VCaP (cell line): ENCODE results near the gene FIBP.
A peak's percentile ranks its signal among the peaks of the same experiment; 100 is the strongest.

Experiments
- H3K27ac ChIP-seq: fragments of 450-650 bp; 2 replicates; pipeline ENCODE4 v1.5.1; 2017
- CTCF ChIP-seq: fragments of 450-650 bp; conservative IDR thresholded peaks from 2 replicates; pipeline ENCODE4 v1.5.1; 2017; ENCODE audit warnings: mild to moderate bottlenecking, moderate library complexity

FIBP gene

GRCh38 chr11:65925397-65925796, 37.1 kb upstream of the FIBP start:
- no peak for TF ChIP-seq CTCF
- H3K27ac ChIP-seq = no peak overlapping the region

- no peak for TF ChIP-seq CTCF
- no peak overlapping the region for H3K27ac ChIP-seq
Measured at GRCh38 chr11:65922565-65922964, 34.3 kb upstream of the FIBP start.

- no peak for TF ChIP-seq CTCF
Measured at GRCh38 chr11:65921876-65922275, 33.6 kb upstream of the FIBP start.

GRCh38 chr11:65921033-65921555, 32.8 kb upstream of the FIBP start:
- no peak for TF ChIP-seq CTCF
- peak overlapping the region; percentile 100 for H3K27ac ChIP-seq

More at GRCh38 chr11:65921876-65922275, 33.6 kb upstream of the FIBP start:
- H3K27ac ChIP-seq = no peak overlapping the region

GRCh38 chr11:65920372-65920802, 32.1 kb upstream of the FIBP start:
- H3K27ac ChIP-seq = peak overlapping the region; percentile 100
- no peak for TF ChIP-seq CTCF

- TF ChIP-seq CTCF = no peak
- H3K27ac ChIP-seq = peak overlapping the region; percentile 100
Measured at GRCh38 chr11:65919573-65920371, 31.5 kb upstream of the FIBP start.

- peak within 1 kb of the TSS; percentile 100 for H3K27ac ChIP-seq
- TF ChIP-seq CTCF = no peak
Measured at GRCh38 chr11:65919141-65919572, 30.9 kb upstream of the FIBP start, which contains the start of gene DRAP1. DRAP1 (plus strand) TSS chr11:65919426; CDS start chr11:65919502, 76 bp downstream.
